GM06990 (cell line): Measurements from ENCODE around the gene WDR7.

Source experiments
- DNase-seq: peaks from one replicate; pipeline ENCODE4 v3.0.0-alpha.2; 2011; ENCODE audit not compliant: insufficient read length; ENCODE audit errors: extremely low read depth
- H3K27me3 ChIP-seq: replicated peaks from 2 replicates; pipeline ENCODE4 v1.6.0; 2011; ENCODE audit warnings: low read length; ENCODE audit not compliant: control insufficient read depth, insufficient read depth
- H3K36me3 ChIP-seq: 2 replicates; pipeline ENCODE4 v1.5.1; 2011; ENCODE audit warnings: low read length; ENCODE audit not compliant: control insufficient read depth, insufficient read depth
- H3K4me3 ChIP-seq: replicated peaks from 2 replicates; pipeline ENCODE4 v1.5.1; 2011; ENCODE audit warnings: low read depth, mild to moderate bottlenecking, control low read depth, low read length
- CTCF ChIP-seq: IDR thresholded peaks from 2 replicates; pipeline ENCODE4 v1.5.1; 2011; ENCODE audit warnings: low read length, control low read depth, mild to moderate bottlenecking, inconsistent platforms; ENCODE audit not compliant: insufficient read depth, poor library complexity, severe bottlenecking

The WDR7 gene

GRCh38 chr18:56934906-56935305 is 283.7 kb downstream of the WDR7 start:
- no peak for DNase-seq
- no peaks in the 10 kb centered on the region for H3K36me3 ChIP-seq
- H3K27me3 ChIP-seq: no peaks in the 10 kb centered on the region
- TF ChIP-seq CTCF: no peak
- H3K4me3 ChIP-seq: no peak overlapping the region

- DNase-seq: no peak
- TF ChIP-seq CTCF: no peak
- Histone ChIP-seq H3K4me3 (no peak overlapping the region), H3K36me3 (no peaks in the 10 kb centered on the region), H3K27me3 (no peaks in the 10 kb centered on the region)
These were observed 284.4 kb downstream of the WDR7 start for GRCh38 chr18:56935434-56936040.

DNA sequence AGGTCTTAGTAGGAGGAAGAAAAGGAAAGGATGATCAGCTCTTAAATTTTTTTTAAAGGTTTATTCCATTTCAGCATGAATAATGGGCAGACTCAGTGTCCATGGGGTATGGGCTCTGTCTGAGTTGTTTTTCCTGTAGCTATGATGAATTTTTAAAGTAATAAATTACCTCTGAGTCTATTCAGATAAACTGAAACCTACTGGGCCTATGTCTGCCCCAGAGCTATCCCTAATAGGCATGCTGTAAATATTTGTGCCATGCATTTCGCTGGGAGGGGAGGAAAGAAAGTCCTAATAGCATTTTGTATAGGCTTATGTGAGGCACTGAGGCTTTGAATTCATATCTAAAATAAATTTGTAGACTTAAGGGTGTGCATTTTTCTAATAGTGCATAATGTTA is 285.3 kb downstream of the WDR7 start:
- TF ChIP-seq CTCF: no peak

GRCh38 chr18:56937874-56938430 is 286.8 kb downstream of the WDR7 start:
- Histone ChIP-seq H3K36me3 (no peaks in the 10 kb centered on the region), H3K27me3 (no peaks in the 10 kb centered on the region), H3K4me3 (no peak overlapping the region)
- TF ChIP-seq CTCF: no peak
- DNase-seq: no peak

More for the DNA sequence above, 285.3 kb downstream of the WDR7 start:
- no peak for DNase-seq
- H3K36me3 ChIP-seq: no peaks in the 10 kb centered on the region
- H3K4me3 ChIP-seq: no peak overlapping the region
- no peaks in the 10 kb centered on the region for H3K27me3 ChIP-seq

DNA sequence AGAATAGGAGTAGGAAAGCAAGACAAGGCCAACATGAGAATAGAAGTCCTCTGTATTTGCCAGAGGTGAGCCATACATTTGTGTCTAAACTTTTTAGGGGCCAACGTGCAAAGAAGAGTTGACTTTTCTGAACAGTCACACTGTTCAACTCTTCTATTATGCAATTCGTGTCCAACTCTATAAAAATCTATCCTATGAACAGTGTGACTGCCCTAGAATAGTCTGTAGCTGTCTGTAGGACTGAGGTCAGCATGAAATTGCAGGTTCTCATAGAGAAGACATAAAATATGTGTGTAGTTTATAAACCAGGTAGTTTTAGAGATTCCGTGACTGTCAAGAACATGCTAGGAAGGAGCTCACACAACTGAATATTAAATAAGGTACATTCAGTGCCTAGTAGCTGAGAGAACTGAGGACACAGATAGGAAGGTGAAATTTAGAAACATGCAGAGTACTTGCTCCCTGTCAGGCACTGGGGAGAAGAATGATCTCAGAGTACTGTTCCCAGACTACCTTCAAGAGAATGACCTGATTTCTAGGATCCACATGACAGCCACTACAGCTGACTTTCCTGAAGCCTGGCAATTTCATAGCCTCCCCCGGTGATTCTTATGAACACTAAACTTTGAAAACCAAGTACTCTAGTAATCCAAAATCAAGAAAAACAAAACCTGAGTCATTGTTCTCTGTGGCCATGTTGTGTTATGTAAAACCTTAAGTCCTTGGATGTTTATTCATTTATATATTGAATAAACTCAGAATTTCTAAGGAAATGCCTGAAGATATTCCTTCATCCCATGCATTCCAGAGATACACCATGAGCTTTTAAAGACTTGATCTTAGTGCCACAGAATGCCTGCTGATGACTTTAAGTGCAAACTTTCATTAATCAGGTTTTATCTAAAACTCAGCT is 294.3 kb downstream of the WDR7 start:
- H3K36me3 ChIP-seq: no peaks in the 10 kb centered on the region; the same call in 1 of the 2 replicates
- no peak for DNase-seq
- H3K4me3 ChIP-seq: no peak overlapping the region
- TF ChIP-seq CTCF: no peak
- no peaks in the 10 kb centered on the region for H3K27me3 ChIP-seq
